HG02973 (cell line): ENCODE measurements around the gene DPM1.

ENCODE experiments used
- ATAC-seq: cut with Tn5 transposase; IDR thresholded peaks from one replicate; pipeline ENCODE4 v1.9.1; 2021; ENCODE audit warnings: moderate library complexity; ENCODE audit not compliant: unreplicated experiment

The DPM1 gene

GRCh38 chr20:50957798-50958614 is at the start of gene DPM1:
DPM1 (minus strand) TSS chr20:50958532; CDS start chr20:50958523, 9 bp downstream.
- peak; percentile 74 for ATAC-seq

DNA sequence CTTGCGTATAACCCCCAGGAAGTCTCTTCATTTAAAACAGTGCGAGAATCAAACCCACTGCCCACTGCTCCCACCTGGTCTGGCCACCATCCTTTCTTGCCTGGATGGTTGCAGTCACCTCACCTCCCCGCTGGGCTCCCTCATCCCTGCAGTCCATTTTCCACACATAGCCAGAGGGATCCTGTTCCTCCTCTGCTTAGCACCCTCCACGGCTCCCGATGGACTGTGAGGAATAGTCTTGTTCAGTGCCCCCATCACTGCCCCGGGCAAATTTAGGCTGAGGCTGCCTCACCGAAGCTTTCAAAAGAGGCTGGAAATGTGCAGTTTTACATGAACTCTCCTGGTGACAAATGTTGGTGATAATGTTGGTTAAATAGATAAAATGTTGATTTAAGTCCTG is 46.9 kb upstream of the DPM1 start:
- ATAC-seq, result no peak

- no peak for ATAC-seq
Measured at GRCh38 chr20:51004781-51005180, 46.4 kb upstream of the DPM1 start.

GRCh38 chr20:51004305-51004727 is 46.0 kb upstream of the DPM1 start:
- ATAC-seq, result no peak

- no peak for ATAC-seq
Measured at GRCh38 chr20:51003753-51004152, 45.4 kb upstream of the DPM1 start.

GRCh38 chr20:51002633-51003032 is 44.3 kb upstream of the DPM1 start:
- no peak for ATAC-seq

GRCh38 chr20:51001430-51002265 is 43.3 kb upstream of the DPM1 start:
- ATAC-seq, result no peak

DNA sequence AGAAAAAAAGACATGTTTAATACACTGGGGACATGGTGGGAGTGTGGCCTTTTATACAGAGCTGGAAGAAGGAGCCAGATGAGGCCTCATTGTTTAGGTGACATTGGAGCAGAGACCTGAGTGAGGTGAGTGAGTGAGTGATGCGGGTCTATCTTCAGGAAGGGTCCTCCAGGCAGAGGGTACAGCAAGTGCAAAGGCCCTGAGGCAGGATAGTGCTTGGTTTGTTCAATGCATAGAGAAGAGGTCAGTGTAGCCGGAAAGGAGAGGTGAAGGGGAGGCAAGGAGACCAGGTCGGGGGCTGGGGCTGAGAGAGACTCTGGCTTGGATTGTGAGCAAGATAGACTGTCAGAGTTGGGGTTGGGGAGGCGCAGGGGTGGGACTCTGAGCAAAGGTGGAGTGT is 41.0 kb upstream of the DPM1 start:
- ATAC-seq, result no peak

DNA sequence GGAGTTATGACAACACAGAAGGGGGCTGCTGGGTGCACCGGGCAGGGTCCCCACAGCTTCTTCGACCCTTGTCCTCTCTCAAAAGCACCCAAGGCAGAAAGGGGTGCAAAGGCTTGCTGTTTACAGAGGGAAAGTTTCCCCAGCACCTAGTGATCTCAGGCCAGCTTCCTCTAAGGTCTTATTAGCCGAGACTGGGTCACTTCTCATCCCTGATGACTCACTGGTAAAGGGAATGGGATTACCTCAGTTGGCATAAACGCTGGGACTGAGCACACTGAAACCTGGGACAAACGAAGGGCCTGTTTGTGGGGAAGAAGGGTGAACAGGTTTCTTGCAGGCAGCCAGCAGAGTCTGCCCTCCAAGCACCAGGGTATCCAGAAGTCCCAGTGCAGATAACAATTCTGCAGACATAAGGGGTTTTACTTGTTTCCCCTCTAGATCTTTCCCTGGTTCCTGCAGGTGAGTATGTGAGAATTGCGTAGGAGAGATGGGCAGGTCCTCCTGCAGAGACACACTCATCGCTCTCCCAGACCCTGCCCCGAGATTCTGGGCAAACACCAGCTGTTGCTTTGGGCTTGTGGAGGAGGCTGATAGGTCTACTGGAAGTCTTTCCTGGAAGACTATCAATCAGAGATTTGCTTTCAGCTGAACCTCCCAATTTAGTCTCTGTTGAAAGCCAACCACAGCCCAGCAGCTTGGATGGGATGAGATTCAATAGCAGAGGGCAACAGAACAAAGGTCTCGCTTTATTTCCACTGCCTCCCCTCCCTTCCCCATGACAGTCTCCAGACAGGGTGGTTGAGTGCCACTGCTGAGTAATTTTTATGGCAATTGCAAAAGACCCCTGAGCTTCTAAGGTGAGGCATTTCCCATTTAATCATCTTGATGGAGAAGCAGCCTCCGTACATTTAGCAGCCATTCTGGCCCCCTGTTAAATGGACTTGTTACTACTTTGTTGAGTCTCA is 38.9 kb upstream of the DPM1 start:
- ATAC-seq, result no peak

DNA sequence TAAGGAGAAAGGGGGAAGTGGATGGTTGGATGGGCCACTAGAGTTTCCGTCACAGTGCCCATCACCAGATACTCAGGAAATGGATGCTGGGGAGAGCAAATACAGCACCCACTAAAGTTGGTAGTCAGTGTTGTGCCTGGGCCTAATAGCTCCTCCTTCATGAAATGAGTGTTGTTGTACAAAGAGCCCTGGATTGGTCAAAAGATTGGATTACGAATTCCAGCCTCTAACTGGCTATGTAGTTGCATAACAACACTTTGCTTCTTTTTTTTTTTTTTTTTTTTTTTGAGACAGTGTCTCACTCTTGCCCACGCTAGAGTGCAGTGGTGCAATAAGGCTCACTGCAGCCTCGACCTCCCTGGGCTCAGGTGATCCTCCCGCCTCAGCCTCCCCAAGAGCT is 37.2 kb upstream of the DPM1 start:
- ATAC-seq, result no peak

- no peak for ATAC-seq
Measured at GRCh38 chr20:50993876-50994275, 35.5 kb upstream of the DPM1 start.

DNA sequence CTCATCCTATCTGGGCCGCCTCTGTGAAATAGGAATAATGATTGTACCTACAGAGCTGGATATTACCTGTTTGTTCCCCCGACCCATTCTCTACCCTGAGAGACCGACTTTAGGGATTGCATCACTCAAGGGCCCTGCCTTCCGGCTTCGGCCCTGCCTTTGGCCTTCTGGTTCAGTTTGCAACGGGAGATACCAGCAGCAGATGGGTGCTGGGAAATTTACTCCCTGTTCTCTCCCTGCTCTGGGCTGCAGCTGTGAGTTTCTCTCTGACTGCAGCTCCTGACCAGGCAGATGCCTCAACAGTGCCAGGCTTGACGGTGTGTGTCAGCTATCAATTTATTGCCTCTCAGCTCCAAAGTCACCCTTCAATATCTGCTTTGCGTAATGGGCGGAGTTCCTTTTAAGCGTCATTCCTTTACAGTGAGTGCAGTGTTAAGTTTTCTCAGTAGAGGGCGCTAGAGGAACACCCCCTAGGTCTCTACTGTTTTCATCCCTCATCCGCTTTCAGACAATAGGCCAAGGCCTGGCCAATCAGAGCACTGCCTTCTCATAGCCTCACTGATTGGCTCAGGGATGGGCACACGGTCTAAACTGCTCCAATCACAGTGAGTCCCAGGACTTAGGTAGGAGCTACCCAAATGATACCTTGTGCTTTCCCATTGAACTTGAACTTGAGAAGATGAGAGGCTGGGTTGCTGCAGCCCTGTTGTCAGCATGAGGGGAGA is 34.6 kb upstream of the DPM1 start:
- peak; percentile 63 for ATAC-seq

- ATAC-seq, result no peak
Measured at GRCh38 chr20:50992336-50992732, 34.0 kb upstream of the DPM1 start.

GRCh38 chr20:50991076-50991475 is 32.7 kb upstream of the DPM1 start:
- no peak for ATAC-seq

- no peak for ATAC-seq
Measured at GRCh38 chr20:50987493-50988210, 29.3 kb upstream of the DPM1 start.

DNA sequence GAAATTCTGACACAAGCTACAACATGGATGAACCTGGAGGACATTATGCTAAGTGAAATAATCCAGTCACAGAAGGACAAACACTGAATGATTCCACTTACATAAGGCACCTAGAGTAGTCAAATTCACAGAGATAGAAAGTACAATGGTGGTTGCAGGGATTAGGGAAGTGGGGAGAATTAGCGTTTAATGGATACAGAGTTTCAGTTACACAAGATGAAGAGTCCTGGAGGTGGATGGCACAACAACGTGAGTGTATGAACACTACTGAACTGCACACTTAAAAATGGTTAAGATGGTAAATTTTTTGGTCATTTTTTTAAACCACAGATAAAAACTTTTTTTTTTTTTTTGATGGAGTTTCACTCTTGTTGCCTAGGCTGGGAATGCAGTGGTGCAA is 25.0 kb upstream of the DPM1 start:
- ATAC-seq, result no peak

DNA sequence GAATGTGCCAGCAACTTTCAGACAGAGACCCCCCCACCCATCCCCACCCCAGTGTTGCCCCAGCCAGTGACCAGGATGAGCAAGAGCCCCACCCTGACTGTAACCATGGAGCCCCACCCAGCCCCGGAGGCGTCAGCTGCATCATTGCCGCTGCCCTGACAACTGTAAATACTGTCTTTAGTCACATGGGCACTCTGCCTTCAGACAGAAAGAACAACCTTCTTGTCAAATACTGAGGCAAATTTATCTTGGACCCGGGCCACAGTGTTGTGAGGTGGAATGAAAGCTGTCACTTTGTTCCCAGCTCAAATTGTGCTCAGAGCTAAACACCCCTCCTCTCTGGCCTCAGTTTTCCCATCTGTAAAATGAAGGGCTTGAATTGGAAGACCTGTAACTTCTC is 24.0 kb upstream of the DPM1 start:
- ATAC-seq, result no peak

- ATAC-seq, result no peak
Measured at GRCh38 chr20:50981714-50982048, 23.3 kb upstream of the DPM1 start.

GRCh38 chr20:50980851-50981713 is 22.8 kb upstream of the DPM1 start:
- ATAC-seq, result no peak
